BLaER1 treated with 17β-estradiol and CSF1 and Interleukin-3, amounts not matched to agents 10 nM and 100 nM (cell line): ENCODE measurements around the gene NAXE.
"Not testable (repeated sequence)": the region's sequence is repeated elsewhere in the genome, so short reads cannot be mapped to it uniquely, and the experiment has no call there.

ENCODE experiments used
- H3K27ac ChIP-seq, 11 experiments: shearing (Covaris generic); formaldehyde crosslinking; 2 replicates each; pipeline ENCODE4 v1.8.1; 2022
- H3K27me3 ChIP-seq, 11 experiments: shearing (Covaris generic); formaldehyde crosslinking; 2 replicates each; pipeline ENCODE4 v1.8.1; 2022
- H3K36me3 ChIP-seq, 11 experiments: shearing (Covaris generic); formaldehyde crosslinking; 2 replicates each; pipeline ENCODE4 v1.8.1; 2022
- H3K4me1 ChIP-seq, 10 experiments: shearing (Covaris generic); formaldehyde crosslinking; 2 replicates each; pipeline ENCODE4 v1.8.1; 2022
- H3K4me2 ChIP-seq, 11 experiments: shearing (Covaris generic); formaldehyde crosslinking; 2 replicates each; pipeline ENCODE4 v1.8.1; 2022
- H3K4me3 ChIP-seq, 10 experiments: shearing (Covaris generic); formaldehyde crosslinking; 2 replicates each; pipeline ENCODE4 v1.8.1; 2022
- H3K9ac ChIP-seq, 11 experiments: shearing (Covaris generic); formaldehyde crosslinking; 2 replicates each; pipeline ENCODE4 v1.8.1; 2022
- H3K9me3 ChIP-seq, 11 experiments: shearing (Covaris generic); formaldehyde crosslinking; replicated peaks in 1 of 11; 2 replicates each; pipeline ENCODE4 v1.8.1; 2022
- H4K20me1 ChIP-seq, 11 experiments: shearing (Covaris generic); formaldehyde crosslinking; 2 replicates each; pipeline ENCODE4 v1.8.1; 2022
- Cebpa-rat ChIP-seq, 11 experiments: shearing (Covaris generic); IDR thresholded peaks; 2 replicates each; pipeline ENCODE4 v1.8.1; 2022

Gene NAXE

GRCh38 chr1:156598125-156598524, 6.5 kb downstream of the NAXE start:
- Histone ChIP-seq H3K27me3 (no peaks in the 10 kb centered on the region), H3K9ac (no peak overlapping the region; a peak in 1 of 22 replicates), H3K9me3 (no peaks in the 10 kb centered on the region), H3K27ac (no peak overlapping the region), H3K4me3 (no peak overlapping the region), H3K4me1 (peaks cover 39 to 60% (median 46%) of the 10 kb centered on the region in 10 experiments), H3K4me2 (no peak overlapping the region; a peak in 1 of 22 replicates), H4K20me1 (peaks cover 0 to 67% (median 36%) of the 10 kb centered on the region in 11 experiments; a peak in 14 of 22 replicates), H3K36me3 (peaks cover 48 to 71% (median 66%) of the 10 kb centered on the region in 11 experiments)
- TF ChIP-seq Cebpa-rat (IDR thresholded peaks at IDR 0.05) = no peak

DNA sequence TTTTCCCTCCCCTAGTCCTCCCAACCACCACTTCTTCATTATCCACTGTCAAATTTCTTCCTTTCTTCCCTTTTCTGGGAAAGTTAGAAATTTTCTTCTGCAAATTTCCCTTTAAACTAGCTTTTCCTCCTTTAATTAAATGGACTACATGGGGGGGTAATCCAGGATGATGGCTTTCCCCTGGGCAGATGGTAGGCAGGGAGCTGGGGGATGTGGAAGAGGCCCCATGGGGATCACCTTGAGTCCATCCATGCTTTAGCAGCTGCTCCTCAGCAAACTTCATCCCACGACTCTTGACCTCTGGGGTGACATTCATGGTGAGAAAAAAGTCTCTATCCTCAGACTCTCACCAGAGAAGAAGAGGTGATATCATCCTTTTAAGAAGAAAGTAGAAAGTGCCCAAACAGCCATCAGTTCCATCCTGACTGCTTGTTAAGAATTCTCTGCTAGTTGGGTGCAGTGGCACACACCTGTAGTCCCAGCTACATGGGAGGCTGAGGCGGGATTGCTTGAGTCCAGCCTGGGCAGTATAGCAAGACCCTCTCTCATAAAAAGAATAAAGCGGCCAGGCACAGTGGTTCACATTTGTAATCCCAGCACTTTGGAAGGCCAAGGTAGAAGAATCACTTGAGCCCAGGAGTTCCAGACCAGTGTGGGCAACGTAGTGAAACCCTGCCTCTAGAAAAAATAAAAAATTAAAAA, 7.3 kb downstream of the NAXE start:
- Histone ChIP-seq H4K20me1 (peaks cover 0 to 59% (median 32%) of the 10 kb centered on the region in 11 experiments; a peak in 13 of 22 replicates), H3K36me3 (peaks cover 41 to 63% (median 58%) of the 10 kb centered on the region in 11 experiments), H3K9ac (peak overlapping the region in 2 of 11 experiments; percentile 9 to 11; a peak in 2 of 22 replicates), H3K4me2 (peak overlapping the region in 8 of 11 experiments; percentile 88 to 96 (median 94); a peak in 11 of 22 replicates), H3K4me3 (no peak overlapping the region), H3K27me3 (no peaks in the 10 kb centered on the region), H3K4me1 (peaks cover 34 to 53% (median 39%) of the 10 kb centered on the region in 10 experiments), H3K9me3 (no peaks in the 10 kb centered on the region), H3K27ac (0 out of 22 replicates have a peak overlapping the region, but pooled peaks of 1 of the 11 experiments have one; percentile 3)
- TF ChIP-seq Cebpa-rat (IDR thresholded peaks at IDR 0.05) = no peak

GRCh38 chr1:156599811-156600210, 8.2 kb downstream of the NAXE start:
- no peaks in the 10 kb centered on the region for H3K9me3 ChIP-seq
- H3K27ac ChIP-seq = peak overlapping the region in 7 of 11 experiments; percentile 87 to 94 (median 92); a peak in 9 of 22 replicates
- peak overlapping the region in 9 of 10 experiments; percentile 57 to 87 (median 80); a peak in 17 of 20 replicates for H3K4me3 ChIP-seq
- H3K4me2 ChIP-seq = peak overlapping the region; percentile 88 to 97 (median 94)
- H4K20me1 ChIP-seq = peaks cover 0 to 50% (median 22%) of the 10 kb centered on the region in 11 experiments; a peak in 12 of 22 replicates
- H3K36me3 ChIP-seq = peaks cover 33 to 54% (median 49%) of the 10 kb centered on the region in 11 experiments
- peaks cover 33 to 49% (median 35%) of the 10 kb centered on the region in 10 experiments for H3K4me1 ChIP-seq
- peak overlapping the region in 9 of 11 experiments; percentile 82 to 95 (median 88); a peak in 11 of 22 replicates for H3K9ac ChIP-seq
- no peaks in the 10 kb centered on the region for H3K27me3 ChIP-seq
- 0 out of 22 replicates have a peak, but pooled peaks of 1 of the 11 experiments have one; percentile 16 for TF ChIP-seq Cebpa-rat (IDR thresholded peaks at IDR 0.05)

DNA sequence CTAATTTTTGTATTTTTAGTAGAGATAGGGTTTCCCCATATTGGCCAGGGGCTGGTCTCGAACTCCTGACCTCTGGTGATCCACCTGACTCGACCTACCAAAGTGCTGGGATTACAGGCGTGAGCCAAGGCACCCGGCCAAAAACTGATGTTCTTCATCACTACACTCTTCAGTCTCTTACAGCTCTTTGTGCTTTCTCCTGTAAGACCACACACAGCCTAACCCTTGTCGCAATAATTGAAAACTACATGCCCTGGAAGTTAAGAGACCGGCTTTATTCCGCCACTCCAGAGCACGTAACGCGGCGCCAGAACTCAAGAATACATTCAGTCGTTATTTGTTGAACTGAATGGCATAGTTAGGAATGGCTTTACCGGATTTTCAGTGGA, 9.2 kb downstream of the NAXE start:
- H3K9me3 ChIP-seq = no peaks in the 10 kb centered on the region
- H3K27me3 ChIP-seq = no peaks in the 10 kb centered on the region
- H4K20me1 ChIP-seq = peaks cover 0 to 41% (median 15%) of the 10 kb centered on the region in 11 experiments; a peak in 11 of 22 replicates
- peak overlapping the region; percentile 24 to 94 (median 89); a peak in 21 of 22 replicates for H3K27ac ChIP-seq
- TF ChIP-seq Cebpa-rat (IDR thresholded peaks at IDR 0.05) = no peak
- H3K9ac ChIP-seq = peak overlapping the region; percentile 82 to 95 (median 87)
- H3K4me2 ChIP-seq = peak overlapping the region; percentile 88 to 97 (median 94)
- H3K4me3 ChIP-seq = peak overlapping the region; percentile 57 to 87 (median 80)
- peaks cover 33 to 54% (median 44%) of the 10 kb centered on the region in 10 experiments for H3K4me1 ChIP-seq
- H3K36me3 ChIP-seq = peaks cover 24 to 45% (median 40%) of the 10 kb centered on the region in 11 experiments

DNA sequence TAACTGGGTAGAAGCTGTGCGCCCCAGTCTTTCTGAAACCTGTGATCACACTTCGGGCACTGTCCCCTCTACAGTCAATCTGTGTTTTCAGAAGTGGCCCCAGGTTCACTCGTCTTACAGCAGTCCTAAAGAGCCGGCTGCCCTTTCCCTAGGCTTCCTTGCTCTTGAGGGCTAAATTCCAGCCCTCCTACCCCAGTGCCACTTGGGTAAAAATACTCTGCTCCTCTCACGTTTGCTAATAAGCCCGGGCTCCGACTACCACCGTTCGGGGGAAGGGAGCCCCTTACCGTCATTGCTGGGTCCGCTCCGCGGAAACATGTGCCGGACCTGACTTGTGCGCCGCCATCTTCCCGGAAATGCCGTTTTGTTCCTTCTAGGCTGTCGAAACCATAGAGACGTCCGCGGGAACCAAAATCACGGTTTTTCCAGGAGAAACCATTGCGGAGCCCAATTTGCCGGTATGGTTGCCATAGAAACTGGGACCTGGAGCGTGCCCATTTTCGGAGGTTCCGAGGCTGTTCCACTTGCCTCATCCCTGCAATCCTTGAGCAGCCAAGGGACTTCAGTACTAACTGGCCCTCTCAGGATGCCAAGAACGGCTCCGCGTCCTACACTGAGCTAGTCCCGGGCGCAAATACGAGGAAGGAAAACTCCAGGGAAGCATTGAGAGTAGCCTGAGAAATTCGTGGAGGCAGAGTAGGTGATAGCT, 9.7 kb downstream of the NAXE start, which contains the start of gene GPATCH4:
GPATCH4 (minus strand) TSS at position 358 of the 709 bp plus-strand sequence.
- TF ChIP-seq Cebpa-rat (IDR thresholded peaks at IDR 0.05) = no peak
- peaks cover 0 to 35% (median 11%) of the 10 kb centered on the region in 11 experiments; a peak in 10 of 22 replicates for H4K20me1 ChIP-seq

DNA sequence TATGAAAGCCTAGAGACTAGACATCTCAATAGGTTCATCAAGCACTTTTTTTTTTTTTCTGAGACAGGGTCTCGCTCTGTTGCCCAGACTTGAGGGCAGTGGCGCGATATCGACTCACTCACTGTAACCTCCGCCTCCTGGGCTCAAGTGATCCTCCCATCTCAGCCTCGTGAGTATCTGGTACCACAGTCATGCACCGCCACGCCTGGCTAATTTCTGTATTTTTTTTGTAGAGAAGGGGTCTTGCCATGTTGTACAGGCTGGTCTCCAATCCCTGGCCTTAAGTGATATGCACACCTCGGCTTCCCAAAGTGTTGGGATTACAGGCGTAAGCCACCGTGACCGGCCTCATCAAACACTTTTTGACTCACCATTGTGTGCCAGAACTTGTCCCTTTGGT, 10.3 kb downstream of the NAXE start:
- Histone ChIP-seq H3K4me1 (peaks cover 35 to 64% (median 48%) of the 10 kb centered on the region in 10 experiments), H4K20me1 (peaks cover 0 to 29% (median 7%) of the 10 kb centered on the region in 11 experiments; a peak in 10 of 22 replicates), H3K9ac (peak overlapping the region; percentile 82 to 95 (median 87)), H3K36me3 (peaks cover 12 to 33% (median 28%) of the 10 kb centered on the region in 11 experiments), H3K27me3 (no peaks in the 10 kb centered on the region), H3K4me3 (peak overlapping the region; percentile 57 to 87 (median 80)), H3K27ac (peak overlapping the region; percentile 24 to 94 (median 89); a peak in 21 of 22 replicates), H3K9me3 (no peaks in the 10 kb centered on the region), H3K4me2 (peak overlapping the region; percentile 88 to 97 (median 94))
- TF ChIP-seq Cebpa-rat (IDR thresholded peaks at IDR 0.05) = no peak

More for the DNA sequence above, 9.7 kb downstream of the NAXE start, which contains the start of gene GPATCH4:
- no peaks in the 10 kb centered on the region for H3K9me3 ChIP-seq
- peaks cover 18 to 39% (median 34%) of the 10 kb centered on the region in 11 experiments for H3K36me3 ChIP-seq
- peak within 1 kb of the TSS; percentile 88 to 97 (median 94) for H3K4me2 ChIP-seq
- H3K27ac ChIP-seq = peak within 1 kb of the TSS; percentile 24 to 94 (median 89); a peak in 21 of 22 replicates
- H3K9ac ChIP-seq = peak within 1 kb of the TSS; percentile 82 to 95 (median 87)
- H3K4me1 ChIP-seq = peaks cover 33 to 60% (median 47%) of the 10 kb centered on the region in 10 experiments
- H3K27me3 ChIP-seq = no peaks in the 10 kb centered on the region
- peak within 1 kb of the TSS; percentile 57 to 87 (median 80) for H3K4me3 ChIP-seq

GRCh38 chr1:156602557-156602993, 11.0 kb downstream of the NAXE start:
- Histone ChIP-seq H3K36me3 (peaks cover 5 to 26% (median 21%) of the 10 kb centered on the region in 11 experiments; a peak in 21 of 22 replicates), H3K9me3 (no peaks in the 10 kb centered on the region), H3K4me2 (peak overlapping the region; percentile 88 to 97 (median 94)), H3K9ac (no peak overlapping the region), H4K20me1 (peaks cover 0 to 22% (median under 1%) of the 10 kb centered on the region in 11 experiments; a peak in 9 of 22 replicates), H3K27me3 (no peaks in the 10 kb centered on the region), H3K27ac (no peak overlapping the region), H3K4me3 (no peak overlapping the region), H3K4me1 (peaks cover 42 to 71% (median 51%) of the 10 kb centered on the region in 10 experiments)
- TF ChIP-seq Cebpa-rat (IDR thresholded peaks at IDR 0.05) = no peak

GRCh38 chr1:156607344-156607743, 15.8 kb downstream of the NAXE start:
- peak overlapping the region in 9 of 11 experiments; percentile 2 to 38 (median 14); a peak in 7 of 22 replicates for H3K4me2 ChIP-seq
- not testable (repeated sequence) for H3K4me3 ChIP-seq, H3K27me3 ChIP-seq, H4K20me1 ChIP-seq, H3K27ac ChIP-seq, H3K9me3 ChIP-seq, H3K36me3 ChIP-seq
- H3K9ac ChIP-seq = peak overlapping the region in 2 of 11 experiments; percentile 0 to 42; a peak in 1 of 22 replicates
- H3K4me1 ChIP-seq = peaks cover 22 to 53% (median 34%) of the 10 kb centered on the region in 10 experiments
